Measurements from ENCODE around the gene CA12.

Gene CA12

DNA sequence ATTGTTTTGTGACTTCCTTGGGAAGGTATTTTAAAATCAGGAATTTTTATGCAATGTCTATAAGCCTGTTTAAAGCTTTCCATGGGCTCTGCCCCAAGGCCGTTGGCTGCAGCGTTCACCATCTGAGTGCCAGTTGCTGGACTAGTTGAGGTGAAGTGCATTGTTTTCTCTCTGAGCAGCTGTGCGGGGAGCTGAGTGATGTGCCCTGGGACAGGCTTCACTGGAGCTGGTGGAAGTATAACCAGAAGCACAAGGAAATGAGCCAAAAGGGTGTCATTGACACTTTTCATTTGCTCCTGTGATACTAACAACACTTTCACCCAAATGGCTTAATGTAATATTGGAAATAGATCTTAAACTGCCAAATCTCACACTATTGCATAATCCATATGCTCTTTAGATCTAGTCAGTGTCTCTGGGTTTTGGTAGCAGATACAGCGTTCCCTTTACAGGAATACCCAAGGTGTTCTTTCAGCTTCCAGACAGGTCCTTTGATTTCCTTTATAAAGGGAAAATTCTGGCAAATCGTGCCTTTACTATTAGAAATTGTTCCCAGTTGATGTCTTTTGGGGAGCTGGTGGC lies 75.1 kb downstream of the CA12 start:
- DNase-seq, result no peak

DNA sequence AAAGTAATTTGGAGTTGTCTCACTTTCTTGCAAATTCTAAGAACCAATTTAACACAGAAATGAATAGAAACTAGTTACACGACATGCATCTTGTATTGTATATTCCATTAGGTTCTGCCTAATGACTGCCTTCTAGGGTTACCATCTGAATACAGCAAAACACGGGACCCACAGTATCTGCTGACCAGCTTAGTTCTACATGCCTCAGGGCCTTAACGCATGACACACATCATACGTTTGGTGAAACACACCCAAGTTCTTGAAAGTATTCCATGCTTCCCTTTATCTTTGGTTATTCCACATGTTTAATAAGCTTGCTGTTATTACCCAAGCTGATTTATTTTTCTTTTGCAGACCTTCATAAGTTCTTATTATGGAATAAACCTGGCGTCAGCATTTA lies 76.4 kb downstream of the CA12 start:
- no peak for DNase-seq

GRCh38 chr15:63301088-63301487 lies 80.6 kb downstream of the CA12 start:
- no peak for DNase-seq

GRCh38 chr15:63299943-63300575 lies 81.6 kb downstream of the CA12 start:
- DNase-seq, result no peak

DNA sequence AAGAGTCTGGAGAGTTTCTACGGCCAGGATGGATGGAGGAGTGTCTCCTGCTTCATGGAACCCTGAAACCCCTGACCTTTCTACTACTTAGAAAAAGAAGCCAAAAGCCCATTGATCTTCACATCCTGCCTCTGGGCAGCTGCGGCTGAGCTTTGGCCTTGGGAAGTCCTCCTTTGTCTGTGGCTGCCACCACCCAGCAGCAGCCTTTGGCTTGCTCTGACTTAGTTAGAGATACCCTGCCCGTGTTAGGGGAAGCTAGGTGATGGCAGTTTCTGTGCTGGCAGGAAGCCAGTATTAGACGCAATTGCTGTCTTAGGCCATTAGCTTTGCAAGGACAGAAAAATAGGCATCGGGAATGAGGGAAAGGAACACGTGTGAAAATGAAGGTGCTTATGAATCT lies 85.5 kb downstream of the CA12 start:
- no peak for DNase-seq

GRCh38 chr15:63295341-63295740 lies 86.3 kb downstream of the CA12 start:
- DNase-seq, result no peak

DNA sequence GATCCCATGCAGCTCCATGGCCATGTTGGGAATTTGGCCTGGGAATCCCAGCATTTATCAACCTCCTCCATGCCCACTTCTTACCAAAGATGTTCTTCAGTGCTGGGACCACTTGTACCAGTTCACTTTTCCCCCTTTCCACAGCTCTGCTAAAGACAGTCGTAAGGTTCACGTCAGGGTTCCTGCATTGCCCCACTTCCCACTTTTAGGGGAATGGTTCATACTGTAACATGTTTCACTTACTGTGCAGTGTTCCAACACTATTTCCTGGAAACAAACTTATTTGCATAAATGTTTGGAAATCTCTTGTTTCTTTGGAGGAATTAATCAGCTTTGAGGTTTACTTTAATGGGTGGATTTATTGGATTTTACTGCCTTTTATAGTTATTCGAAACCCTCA lies 87.3 kb downstream of the CA12 start:
- DNase-seq, result no peak

- DNase-seq, result no peak
These were observed 88.9 kb downstream of the CA12 start for GRCh38 chr15:63292771-63293170.

DNA sequence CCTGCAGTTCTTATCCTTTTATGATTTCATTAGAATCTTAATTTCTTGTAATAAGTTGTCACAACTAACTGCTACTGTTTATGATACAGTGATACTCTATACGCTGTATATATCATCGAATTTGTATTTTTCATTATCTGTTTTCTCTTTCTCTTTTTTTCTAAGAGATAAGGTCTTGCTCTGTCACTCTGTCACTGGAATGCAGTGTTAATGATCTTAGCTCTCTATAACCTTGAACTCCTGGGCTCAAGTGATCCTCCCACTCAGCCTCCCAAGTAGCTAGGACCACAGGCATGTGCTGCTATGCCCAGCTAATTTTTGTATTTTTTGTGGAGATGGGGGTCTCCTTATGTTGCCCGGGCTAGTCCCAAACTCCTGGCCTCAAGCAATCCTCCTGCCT lies 89.4 kb downstream of the CA12 start:
- no peak for DNase-seq

- DNase-seq, result no peak
These were observed 90.1 kb downstream of the CA12 start for GRCh38 chr15:63291507-63291906.

DNA sequence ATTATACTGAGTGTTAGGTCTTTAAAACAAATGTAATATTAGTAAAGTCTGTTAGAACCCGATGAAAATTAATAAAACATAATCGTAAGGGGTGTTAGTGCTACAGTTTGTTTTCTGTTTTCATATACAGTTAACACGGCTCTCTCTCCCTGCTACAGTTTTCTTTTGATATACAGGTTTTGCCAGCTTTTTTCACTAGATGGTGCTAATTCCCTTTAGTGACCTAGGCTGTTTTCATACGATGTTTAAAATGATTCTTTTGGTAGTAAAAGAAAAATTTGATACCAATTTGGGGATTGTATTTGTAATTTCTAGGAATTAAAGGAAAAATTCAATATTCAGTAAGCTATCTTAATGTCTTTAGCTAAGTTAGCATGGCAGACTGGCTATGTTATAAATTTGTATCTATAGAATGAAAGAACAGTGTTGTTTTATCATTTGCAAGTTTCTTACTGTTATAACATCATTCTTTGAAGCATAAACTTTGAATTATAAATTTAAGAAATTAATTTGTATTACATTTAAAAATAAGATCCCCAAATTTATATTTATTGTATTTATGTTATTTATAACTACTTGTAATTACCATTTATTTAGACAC lies 92.8 kb downstream of the CA12 start:
- DNase-seq, result no peak

GRCh38 chr15:63288342-63288741 lies 93.3 kb downstream of the CA12 start:
- DNase-seq, result no peak

DNA sequence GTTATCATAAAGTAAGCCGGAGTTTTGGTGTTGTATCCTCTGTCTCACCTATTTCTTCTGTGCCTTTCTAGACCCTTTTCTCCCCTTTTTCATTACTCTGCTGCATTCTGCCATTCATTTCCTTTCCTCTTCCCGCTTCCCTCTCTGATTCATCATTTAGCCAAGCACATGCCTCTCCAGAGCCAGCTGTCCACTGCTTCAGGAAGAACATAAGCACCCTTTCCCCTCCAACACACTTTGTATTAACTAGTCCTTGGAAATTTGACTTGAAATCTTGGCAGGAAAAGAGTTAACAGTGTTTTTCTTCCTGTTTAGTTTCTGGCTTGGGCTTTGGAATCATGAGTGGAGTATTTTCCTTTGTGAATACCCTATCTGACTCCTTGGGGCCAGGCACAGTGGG lies 94.5 kb downstream of the CA12 start:
- DNase-seq, result no peak

DNA sequence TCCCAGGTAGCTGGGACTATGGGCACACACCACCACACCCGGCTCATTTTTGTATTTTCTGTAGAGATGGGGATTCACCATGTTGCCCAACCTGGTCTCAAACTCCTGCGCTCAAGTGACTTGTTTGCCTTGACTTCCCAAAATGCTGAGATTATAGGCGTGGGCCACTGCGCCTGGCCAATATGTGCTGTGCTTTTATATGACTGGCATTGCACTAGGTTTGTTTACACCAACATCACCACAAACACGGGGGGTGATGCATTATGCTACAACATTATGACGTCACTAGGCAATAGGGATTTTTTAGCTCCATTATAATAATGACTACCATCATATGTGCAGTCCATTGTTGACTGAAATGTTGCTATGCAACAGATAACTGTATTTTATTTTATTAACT lies 97.3 kb downstream of the CA12 start:
- DNase-seq, result no peak

DNA sequence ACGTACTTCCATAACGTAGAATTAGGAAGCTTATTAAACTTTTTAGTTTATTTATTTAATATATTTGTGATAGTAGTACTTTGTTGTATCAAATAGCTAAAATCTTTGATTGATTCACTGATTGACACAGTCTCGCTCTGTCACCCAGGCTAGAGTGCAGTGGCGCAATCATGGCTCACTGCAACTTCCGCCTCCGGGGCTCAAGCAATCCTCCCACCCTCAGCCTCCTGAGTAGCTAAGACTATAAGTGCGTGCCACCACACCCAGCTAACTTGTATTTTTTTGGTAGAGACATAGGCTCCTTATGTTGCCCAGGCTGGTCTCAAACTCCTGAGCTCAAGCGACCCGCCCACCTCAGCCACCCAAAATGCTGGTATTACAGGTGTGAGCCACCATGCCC lies 98.5 kb downstream of the CA12 start:
- DNase-seq, result no peak

- no peak for DNase-seq
These were observed 103.7 kb downstream of the CA12 start for GRCh38 chr15:63277893-63278456.

DNA sequence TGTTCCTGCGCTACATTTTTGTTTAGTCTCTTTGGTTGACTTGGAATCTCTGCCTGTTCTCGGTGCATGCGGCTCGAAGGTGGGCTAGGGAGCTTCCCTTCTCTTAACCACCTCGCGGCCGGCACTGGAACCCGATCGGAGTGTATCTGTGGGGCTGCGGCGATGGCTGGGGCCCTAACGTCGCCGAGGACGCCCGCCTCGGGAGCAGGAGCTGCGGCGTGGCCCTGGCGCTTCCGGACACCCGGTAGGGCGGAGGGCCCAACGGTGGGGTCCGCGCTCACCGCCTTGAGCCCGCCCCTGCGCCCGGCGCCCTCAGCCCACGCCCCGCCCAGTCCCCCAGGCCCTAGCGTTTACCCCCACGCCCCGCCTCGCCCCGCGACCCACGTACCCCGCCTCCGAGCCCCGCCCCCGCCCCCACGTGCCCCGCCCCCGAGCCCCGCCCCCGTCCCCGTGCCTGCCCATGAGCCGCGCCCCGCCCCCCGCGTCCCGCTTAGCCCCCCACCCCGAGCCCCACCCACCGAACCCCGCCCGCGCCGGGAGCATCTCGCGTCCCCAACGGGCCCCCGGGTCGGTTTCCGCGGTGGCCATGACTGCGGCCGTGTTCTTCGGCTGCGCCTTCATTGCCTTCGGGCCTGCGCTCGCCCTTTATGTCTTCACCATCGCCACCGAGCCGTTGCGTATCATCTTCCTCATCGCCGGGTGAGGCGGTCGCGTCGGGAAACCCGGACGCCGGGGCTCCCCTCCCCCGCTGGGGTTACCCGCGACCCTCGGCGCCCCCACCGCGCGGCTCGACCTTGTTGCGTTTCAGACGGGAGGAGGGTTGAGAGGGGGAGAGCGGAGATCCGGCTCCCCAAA lies 104.4 kb downstream of the CA12 start, which contains the start of gene APH1B:
Gene APH1B, plus strand, starts transcription at position 568 of the 855 bp plus-strand sequence. Its CDS starts 19 bp downstream, at position 587.
- peak; percentile 85 for DNase-seq

- DNase-seq, result no peak
These were observed 105.2 kb downstream of the CA12 start for GRCh38 chr15:63276342-63277037.

- no peak for DNase-seq
These were observed 107.2 kb downstream of the CA12 start for GRCh38 chr15:63274427-63274826.

Measured in right kidney (tissue), 1 donor.